OCI-LY7 (cell line): ENCODE measurements around the gene AVPR2. TPM values are rescaled to one million over a fixed set of nuclear protein-coding genes. Genes with fewer than 3 reads are reported as not detected.

Source experiments
- BruUV-seq: library from RNA; stranded (reverse); fragments of 400-500 nt; replicated peaks from 2 replicates; lab custom pipeline; 2021; lab: Mats Ljungman, UMichigan
- CTCF ChIA-PET: fragments of 300-600 bp; sonication (Branson Sonifier 250); formaldehyde crosslinking; loops from one replicate; lab custom pipeline; 2022; ENCODE audit warnings: antibody characterized with exemption; ENCODE audit not compliant: unreplicated experiment; lab: Charles Lee
- POLR2A ChIA-PET: fragments of 300-600 bp; sonication (Branson Sonifier 250); formaldehyde crosslinking; loops from one replicate; lab custom pipeline; 2022; ENCODE audit warnings: antibody characterized with exemption; lab: Charles Lee
- DNase-seq: peaks from one replicate; pipeline ENCODE4 v3.0.0-alpha.2; 2015; ENCODE audit warnings: low spot score
- H2AFZ ChIP-seq: fragments of 200-600 bp; sonication (generic), shearing (Covaris generic); 2 replicates; pipeline ENCODE4 v1.6.1; 2014; ENCODE audit warnings: mild to moderate bottlenecking, antibody characterized with exemption, low read length, moderate library complexity
- H3K27ac ChIP-seq: fragments of 200-600 bp; sonication (generic); 2 replicates; pipeline ENCODE4 v1.5.1; 2014; ENCODE audit warnings: mixed run types, low read depth, mild to moderate bottlenecking, moderate library complexity, low read length, inconsistent platforms; ENCODE audit not compliant: poor library complexity, severe bottlenecking
- H3K36me3 ChIP-seq: fragments of 200-600 bp; sonication (generic); 2 replicates; pipeline ENCODE4 v1.6.1; 2014; ENCODE audit warnings: mild to moderate bottlenecking, antibody characterized with exemption, low read length, moderate library complexity, mixed read lengths; ENCODE audit not compliant: insufficient read depth
- H3K4me1 ChIP-seq: fragments of 200-600 bp; sonication (generic); 2 replicates; pipeline ENCODE4 v1.5.1; 2014; ENCODE audit warnings: mild to moderate bottlenecking, low read length; ENCODE audit not compliant: insufficient read depth, poor library complexity, severe bottlenecking
- H3K4me2 ChIP-seq: fragments of 200-600 bp; sonication (generic); 2 replicates; pipeline ENCODE4 v1.6.1; 2014; ENCODE audit warnings: mild to moderate bottlenecking, low read length
- H3K4me3 ChIP-seq: fragments of 200-600 bp; sonication (generic); 2 replicates; pipeline ENCODE4 v1.5.1; 2014; ENCODE audit warnings: mild to moderate bottlenecking, low read depth, low read length; ENCODE audit not compliant: poor library complexity, severe bottlenecking
- H3K79me2 ChIP-seq: fragments of 200-600 bp; sonication (generic); 2 replicates; pipeline ENCODE4 v1.6.1; 2016; ENCODE audit warnings: low read depth, mild to moderate bottlenecking, low read length, moderate library complexity, mixed read lengths; ENCODE audit not compliant: insufficient read depth
- H3K9me2 ChIP-seq: fragments of 200-600 bp; sonication (generic); 2 replicates; pipeline ENCODE4 v1.6.1; 2016; ENCODE audit warnings: mild to moderate bottlenecking, low read length, mixed read lengths; ENCODE audit not compliant: insufficient read depth
- H3K9me3 ChIP-seq: fragments of 200-600 bp; sonication (generic); 2 replicates; pipeline ENCODE4 v1.6.1; 2014; ENCODE audit warnings: mild to moderate bottlenecking, mixed run types, low read length, mixed read lengths
- H4K20me1 ChIP-seq: fragments of 200-600 bp; sonication (generic); 2 replicates; pipeline ENCODE4 v1.6.1; 2014; ENCODE audit warnings: mild to moderate bottlenecking, antibody characterized with exemption, low read length, moderate library complexity, mixed read lengths; ENCODE audit not compliant: insufficient read depth
- CTCF ChIP-seq: fragments of 200-600 bp; sonication (generic); conservative IDR thresholded peaks from 2 replicates; pipeline ENCODE4 v1.5.1; 2014; ENCODE audit warnings: mild to moderate bottlenecking, antibody characterized with exemption, low read length, moderate library complexity, mixed read lengths
- EZH2phosphoT487 ChIP-seq: fragments of 200-600 bp; sonication (generic); IDR thresholded peaks from 2 replicates; pipeline ENCODE4 v1.6.1; 2018; ENCODE audit warnings: low read depth, borderline replicate concordance, mild to moderate bottlenecking, mixed run types, antibody characterized with exemption, low read length, moderate library complexity, mixed read lengths
- intact Hi-C: fragments of 100-400 bp; cut with micrococcal nuclease; formaldehyde crosslinking; loops from one replicate; pipeline ENCODE4 v1.10.0; 2022; ENCODE audit not compliant: unreplicated experiment
- total RNA-seq, 2 experiments: library from RNA; depleted of rRNA in 1 of 2; stranded (reverse); fragments of >200 nt in 1 of 2; shearing (Covaris generic) in 1 of 2; gene quantifications; 2 replicates each; pipeline ENCODE4 v1.2.3, GENCODE V29; 2014 to 2022

Gene AVPR2
- total RNA-seq, 2 experiments from 2014 or later, result 0.09 TPM; not detected in 1

- ChIA-PET POLR2A (interaction anchor here (0.7 kb wide), 2 partner anchors 51 to 1296 kb away, joined by 3 read pairs; no protein-coding TSS in a partner anchor), CTCF (no interaction called here)
- no peak overlapping the region for H3K4me3 ChIP-seq
- no peak overlapping the region for H2AFZ ChIP-seq
- H3K4me1 ChIP-seq, result peaks cover 13% of the 10 kb centered on the region
- no peak overlapping the region for H3K27ac ChIP-seq
- no peaks in the 10 kb centered on the region for H4K20me1 ChIP-seq
- no TSS peak for BruUV-seq
- peaks cover 7% of the 10 kb centered on the region; the same call in 1 of the 2 replicates for H3K36me3 ChIP-seq
- intact Hi-C loops, result no loop called here
- DNase-seq, result no peak
- TF ChIP-seq EZH2phosphoT487 (no peak), CTCF (no peak)
- no peaks in the 10 kb centered on the region for H3K9me3 ChIP-seq
- H3K9me2 ChIP-seq, result no peaks in the 10 kb centered on the region
- no peaks in the 10 kb centered on the region for H3K79me2 ChIP-seq
- H3K4me2 ChIP-seq, result no peak overlapping the region
Observed at GRCh38 chrX:153941336-153942252, 37.1 kb downstream of the AVPR2 start.

GRCh38 chrX:153944140-153944799, 39.8 kb downstream of the AVPR2 start, which contains the start of gene RENBP:
RENBP (minus strand) TSS chrX:153944643; CDS start chrX:153944610, 33 bp downstream.
- BruUV-seq, result no TSS peak
- POLR2A ChIA-PET, result interaction anchor here (0.6 kb wide), 1 partner anchor 557 kb away, joined by 4 read pairs; no protein-coding TSS in a partner anchor

More at GRCh38 chrX:153944140-153944799, 39.8 kb downstream of the AVPR2 start, which contains the start of gene RENBP:
- intact Hi-C loops, result no loop called here
- Histone ChIP-seq H3K4me2 (peak within 1 kb of the TSS; percentile 63), H3K4me1 (peaks cover 16% of the 10 kb centered on the region), H4K20me1 (no peaks in the 10 kb centered on the region), H3K9me3 (no peaks in the 10 kb centered on the region), H3K36me3 (peaks cover 29% of the 10 kb centered on the region), H2AFZ (0 out of 2 replicates have a peak within 1 kb of the TSS, but pooled peaks have one; percentile 19), H3K9me2 (no peaks in the 10 kb centered on the region), H3K79me2 (no peaks in the 10 kb centered on the region), H3K4me3 (peak within 1 kb of the TSS; percentile 52), H3K27ac (no peak within 1 kb of the TSS)
- peak; percentile 46 for DNase-seq
- CTCF ChIA-PET, result interaction anchor here (0.7 kb wide), 1 partner anchor 24 kb away, joined by 3 read pairs; no protein-coding TSS in a partner anchor
- TF ChIP-seq CTCF, result no peak
- TF ChIP-seq EZH2phosphoT487, result no peak
